ENCODE data around the gene TOX2. TPM values are rescaled to one million over a fixed set of nuclear protein-coding genes. Genes with fewer than 3 reads are reported as not detected.

TOX2 gene
- polyA plus RNA-seq, 10 donors = 2.3 to 4.0 (median 3.3) TPM

GRCh38 chr20:44056010-44056698 is 141.5 kb downstream of the TOX2 start:
- DNase-seq = no peak

DNA sequence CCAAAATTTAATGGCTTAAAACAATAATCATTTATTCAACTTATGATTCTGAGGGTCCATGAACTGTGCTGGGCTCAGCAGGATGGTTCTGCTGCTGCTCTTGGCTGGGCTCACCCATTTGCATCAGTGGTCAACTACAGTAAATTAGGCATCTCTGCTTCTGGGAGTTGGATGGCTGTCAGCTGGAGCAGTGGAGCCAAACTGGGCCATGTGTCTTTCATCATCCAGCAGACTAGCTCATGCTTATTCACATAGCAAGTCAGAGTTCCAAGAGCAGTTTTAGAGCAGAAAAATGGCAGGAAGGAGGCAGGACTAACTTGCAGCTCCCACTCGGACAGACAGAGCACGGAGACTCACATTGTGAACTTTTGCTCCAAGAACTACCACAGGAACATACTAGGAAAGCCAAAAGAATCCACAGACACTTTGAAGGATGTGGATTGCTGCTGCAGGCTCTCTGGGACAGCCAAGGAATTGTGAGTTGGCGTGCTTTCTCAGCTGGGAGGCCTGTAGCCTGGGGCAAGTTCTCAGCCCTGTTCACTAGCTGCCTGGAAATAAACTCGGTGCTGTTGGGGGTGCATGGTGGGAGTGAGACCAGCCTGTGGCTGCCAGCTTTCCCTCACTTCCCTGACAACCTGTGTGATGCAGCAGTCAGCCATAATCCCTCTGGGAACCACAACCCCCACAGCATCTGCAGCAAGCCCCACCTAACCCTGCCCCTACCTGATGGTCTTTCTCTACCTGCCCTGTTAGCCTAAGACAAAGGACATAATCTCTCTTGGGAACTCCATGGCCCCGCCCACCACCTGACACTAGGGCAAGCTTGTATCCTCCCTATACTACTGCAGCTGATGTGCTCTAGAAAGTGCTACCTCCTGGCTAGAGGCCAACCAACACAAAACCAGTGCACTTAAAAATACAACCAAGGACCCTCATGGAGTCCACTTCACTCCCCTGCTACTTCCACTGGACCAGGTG is 143.3 kb downstream of the TOX2 start:
- no peak for DNase-seq

DNA sequence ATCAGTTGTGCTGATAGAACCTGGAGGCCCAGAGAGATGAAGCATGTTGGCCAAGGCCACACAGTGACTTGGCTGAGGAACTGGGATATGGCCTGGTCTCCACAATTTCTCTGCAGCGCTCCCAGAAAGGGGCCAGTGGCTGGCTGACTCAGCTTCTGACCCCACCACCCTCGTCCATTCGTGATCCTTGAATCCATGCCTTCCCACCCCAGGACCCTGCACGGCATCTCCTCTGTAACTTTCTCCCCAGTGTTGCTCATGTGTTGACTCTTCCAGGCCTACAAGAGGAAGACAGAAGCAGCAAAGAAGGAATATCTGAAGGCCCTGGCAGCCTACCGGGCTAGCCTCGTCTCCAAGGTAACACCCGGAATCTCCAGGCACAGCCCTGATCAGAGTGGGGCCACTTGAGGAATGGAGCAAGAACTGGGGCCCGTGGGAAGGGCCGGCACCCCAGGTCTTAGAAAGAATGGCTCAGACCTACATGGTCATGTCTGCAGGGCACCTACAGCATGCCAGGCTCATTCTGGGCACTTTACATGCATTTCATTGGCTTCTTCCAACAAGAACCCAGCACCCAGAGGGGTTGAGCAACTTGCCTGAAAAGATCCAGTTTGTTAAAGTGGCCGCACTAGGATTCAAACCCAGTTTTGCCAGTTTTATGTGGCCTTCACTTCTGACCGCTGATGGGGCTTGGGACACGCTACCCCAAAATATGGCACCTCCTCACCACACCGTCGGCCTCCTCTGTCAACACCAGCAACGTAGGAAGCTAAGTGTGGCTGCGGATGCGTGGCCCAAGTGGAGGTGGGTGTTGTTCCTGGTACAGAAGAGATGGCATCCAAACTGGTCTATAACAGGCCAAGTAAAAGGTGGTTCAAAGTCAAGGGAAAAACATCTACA is 150.1 kb downstream of the TOX2 start:
- no peak for DNase-seq

DNA sequence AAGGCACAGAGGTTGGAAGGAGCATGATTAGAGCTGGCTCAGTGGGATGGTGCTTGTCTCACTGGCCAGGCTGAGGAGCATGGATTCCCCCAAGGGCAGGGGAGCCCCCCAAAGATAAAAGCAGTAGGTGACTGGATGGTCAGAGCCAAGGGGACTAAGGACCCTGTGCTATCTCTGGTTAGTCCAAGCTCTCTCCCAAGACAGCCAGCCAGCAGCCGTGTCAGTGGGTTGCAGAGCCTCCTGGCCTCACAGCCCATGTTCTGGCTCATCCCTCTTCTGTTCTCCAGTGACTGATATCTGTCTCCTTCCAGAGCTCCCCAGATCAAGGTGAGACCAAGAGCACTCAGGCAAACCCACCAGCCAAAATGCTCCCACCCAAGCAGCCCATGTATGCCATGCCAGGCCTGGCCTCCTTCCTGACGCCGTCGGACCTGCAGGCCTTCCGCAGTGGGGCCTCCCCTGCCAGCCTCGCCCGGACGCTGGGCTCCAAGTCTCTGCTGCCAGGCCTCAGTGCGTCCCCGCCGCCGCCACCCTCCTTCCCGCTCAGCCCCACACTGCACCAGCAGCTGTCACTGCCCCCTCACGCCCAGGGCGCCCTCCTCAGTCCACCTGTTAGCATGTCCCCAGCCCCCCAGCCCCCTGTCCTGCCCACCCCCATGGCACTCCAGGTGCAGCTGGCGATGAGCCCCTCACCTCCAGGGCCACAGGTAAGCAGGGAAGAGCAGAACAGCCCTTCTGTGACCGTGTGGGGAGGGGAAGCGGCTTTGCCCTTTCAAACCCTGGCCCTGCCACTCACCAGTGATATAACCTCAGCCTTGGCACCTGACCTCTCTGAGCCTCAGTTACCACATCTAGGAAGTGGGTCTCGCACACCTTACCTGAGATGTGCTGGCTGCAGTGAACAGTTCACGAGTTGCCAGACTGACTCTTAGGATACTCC is 151.0 kb downstream of the TOX2 start:
- no peak for DNase-seq

- DNase-seq = no peak
Measured at GRCh38 chr20:44066645-44067606, 152.3 kb downstream of the TOX2 start.

DNA sequence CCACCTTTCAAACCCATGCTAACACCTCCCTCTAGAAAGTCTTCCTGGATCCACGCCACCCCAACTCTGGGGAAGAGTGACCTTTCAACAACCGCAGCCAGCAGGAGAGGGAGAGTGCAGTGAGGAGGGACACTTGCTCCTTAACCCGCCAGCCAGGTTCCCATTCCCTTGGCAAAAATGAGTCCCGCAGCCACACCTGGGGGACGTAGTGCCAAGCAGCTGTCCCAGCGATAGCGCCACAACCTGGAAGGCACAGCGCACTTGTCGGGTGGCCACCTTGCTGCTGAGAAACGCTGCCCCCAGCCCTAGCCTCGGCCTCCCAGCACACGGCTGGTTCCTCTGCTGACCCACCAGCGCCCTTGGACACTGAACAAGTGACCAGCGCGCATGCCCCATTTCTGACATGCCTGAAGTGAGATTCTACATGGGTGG is 153.0 kb downstream of the TOX2 start:
- DNase-seq = no peak

DNA sequence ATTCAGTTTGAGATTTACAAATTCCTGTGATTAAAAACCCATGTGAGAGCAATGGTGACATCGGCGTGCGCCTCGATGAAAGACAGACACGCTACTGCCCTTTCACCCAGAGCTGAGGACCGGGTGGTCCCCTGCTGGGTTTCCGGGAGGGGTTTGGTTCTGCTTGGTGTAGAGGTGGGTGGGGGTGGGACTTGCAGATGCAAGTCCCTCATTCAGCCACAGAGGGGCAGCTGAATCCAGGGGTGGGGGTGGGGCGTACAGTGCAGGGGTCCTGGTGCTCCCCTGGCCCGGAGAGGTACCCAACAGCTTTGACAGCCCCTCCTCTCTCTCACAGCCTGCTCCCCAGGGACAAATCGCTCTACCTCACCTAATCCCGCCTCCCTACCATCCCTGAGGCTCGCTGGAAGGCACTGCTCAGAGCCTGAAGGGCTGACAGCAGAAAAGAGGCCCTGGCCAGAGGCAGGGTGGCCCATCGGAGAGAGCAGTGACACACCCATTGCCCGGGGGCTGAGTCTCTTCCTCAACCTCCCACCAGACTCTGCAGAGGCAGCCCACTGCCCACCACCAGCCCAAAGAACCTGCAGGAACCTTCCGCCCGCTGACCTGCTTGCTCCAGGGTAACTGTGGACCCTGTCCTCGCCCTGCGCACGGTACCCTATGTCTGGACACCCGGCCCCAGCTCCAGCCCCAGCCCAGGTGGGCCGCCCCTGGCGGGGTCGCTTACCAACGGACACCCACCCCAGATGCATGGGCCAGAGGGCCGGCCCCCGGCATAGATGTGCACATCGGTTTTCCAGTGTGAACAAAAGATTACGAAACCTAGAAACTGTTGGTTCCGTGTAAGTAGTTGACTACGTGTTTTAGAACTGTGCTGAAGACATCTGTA is 153.9 kb downstream of the TOX2 start:
- no peak for DNase-seq

- no peak for DNase-seq
Measured at GRCh38 chr20:44069203-44070011, 154.8 kb downstream of the TOX2 start.

- no peak for DNase-seq
Measured at GRCh38 chr20:44070139-44070900, 155.7 kb downstream of the TOX2 start.

DNA sequence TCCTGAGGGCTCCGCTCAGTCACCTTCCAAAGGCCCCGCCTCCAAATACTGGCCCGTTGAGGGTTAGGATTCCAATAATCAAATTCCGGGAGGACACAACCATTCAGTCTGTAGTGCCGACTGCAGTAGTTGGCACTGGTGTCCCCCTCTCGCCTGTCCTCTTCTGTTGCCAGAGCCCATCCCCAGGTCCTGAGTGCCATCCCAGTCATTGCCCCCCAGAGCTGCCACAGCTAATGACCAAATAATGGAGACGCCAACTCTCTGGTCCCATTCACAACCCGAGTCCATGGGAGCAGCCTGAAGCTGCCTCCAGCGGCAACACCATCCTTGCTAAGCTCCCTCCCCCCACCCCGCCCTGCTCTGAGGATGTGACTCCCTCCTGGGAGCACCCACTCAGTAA is 156.4 kb downstream of the TOX2 start:
- DNase-seq = no peak

- no peak for DNase-seq
Measured at GRCh38 chr20:44071526-44072111, 157.0 kb downstream of the TOX2 start.

DNA sequence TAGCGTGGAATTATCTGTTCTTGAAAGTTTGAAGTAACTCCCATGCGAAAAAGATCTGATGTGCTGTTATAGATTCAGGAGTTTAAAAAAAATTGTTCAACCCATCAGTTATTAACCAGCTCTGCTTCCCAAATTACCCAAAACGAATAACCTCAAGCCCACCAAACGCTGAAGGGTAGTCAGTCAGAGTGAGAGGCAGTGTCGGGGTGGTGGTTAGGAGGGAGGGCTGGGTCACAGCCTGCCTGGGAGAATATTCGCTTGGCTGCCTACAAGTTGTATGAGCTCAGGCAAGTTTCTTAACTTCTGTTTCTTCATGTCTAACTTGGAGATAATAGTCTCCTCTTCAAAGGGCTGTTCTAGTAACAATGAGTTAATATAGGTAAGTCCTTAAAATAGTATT is 157.7 kb downstream of the TOX2 start:
- no peak for DNase-seq

GRCh38 chr20:44073011-44073674 is 158.5 kb downstream of the TOX2 start:
- no peak for DNase-seq

DNA sequence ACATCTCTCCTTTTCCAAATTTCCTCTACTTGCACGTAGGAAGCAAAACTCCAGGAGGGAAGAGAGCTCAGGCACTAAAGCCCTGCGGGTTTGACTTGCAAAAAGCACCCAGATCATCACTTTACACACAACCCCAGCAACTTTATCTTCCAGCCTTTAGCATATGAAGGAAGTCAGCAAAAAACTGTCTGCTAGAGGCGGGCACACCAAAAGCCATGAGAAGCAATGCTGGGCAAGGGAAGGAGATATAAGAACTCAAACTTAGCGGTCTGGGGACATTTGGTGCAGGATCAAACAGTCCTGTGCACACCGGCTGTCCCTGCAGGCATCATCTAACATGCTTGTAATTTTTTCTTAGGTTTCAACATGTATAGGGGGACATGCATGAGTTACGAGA is 159.0 kb downstream of the TOX2 start:
- no peak for DNase-seq

DNA sequence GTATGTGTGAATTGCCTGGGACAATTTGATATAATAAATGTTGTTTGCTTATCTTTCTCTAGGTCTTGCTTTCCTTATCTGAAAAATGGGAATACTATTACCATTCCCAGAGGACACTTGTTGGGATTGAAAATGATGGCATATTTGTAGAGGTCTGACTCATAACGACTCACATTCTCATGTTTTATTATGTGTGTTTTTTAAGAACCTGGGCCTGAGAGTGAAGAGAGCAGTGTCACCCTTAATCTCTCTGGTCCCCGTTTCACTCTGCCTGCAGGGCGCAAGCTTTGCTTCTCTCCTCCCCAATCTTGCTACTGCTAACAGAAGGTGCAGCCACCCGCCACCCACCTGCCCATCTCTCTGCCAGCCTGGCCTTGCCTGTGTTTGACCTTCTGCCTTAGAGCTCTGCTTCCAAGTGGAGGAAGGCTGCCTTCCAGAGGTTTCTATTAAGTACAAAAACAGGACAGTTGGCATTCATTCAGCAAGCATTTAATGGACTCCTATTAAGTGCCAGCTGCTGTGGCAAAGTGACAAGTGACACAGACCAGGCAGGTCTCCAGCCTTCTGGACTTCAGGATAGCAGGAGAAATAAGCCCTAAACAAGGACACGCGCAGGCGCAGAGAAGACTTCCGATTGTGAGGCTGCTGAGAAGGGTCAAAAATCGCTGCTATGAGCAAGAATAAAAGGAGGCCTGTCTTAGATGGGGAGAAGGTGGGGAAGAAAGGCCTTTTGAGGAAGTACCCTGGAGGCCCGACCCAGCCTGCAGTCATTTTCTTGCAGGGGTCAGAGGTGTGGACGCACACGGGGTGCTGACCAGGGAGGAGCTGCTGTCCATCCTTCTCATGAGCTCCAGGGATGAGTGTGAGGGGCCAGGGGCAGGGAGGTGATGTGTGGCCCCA is 159.8 kb downstream of the TOX2 start:
- DNase-seq = peak in 1 of 3 donors; percentile 32
